ENCODE measurements around the gene ATP6V1B1.

GRCh38 chr2:70979626-70980025 lies 43.9 kb downstream of the ATP6V1B1 start:
- TF ChIP-seq, protein P1, sequence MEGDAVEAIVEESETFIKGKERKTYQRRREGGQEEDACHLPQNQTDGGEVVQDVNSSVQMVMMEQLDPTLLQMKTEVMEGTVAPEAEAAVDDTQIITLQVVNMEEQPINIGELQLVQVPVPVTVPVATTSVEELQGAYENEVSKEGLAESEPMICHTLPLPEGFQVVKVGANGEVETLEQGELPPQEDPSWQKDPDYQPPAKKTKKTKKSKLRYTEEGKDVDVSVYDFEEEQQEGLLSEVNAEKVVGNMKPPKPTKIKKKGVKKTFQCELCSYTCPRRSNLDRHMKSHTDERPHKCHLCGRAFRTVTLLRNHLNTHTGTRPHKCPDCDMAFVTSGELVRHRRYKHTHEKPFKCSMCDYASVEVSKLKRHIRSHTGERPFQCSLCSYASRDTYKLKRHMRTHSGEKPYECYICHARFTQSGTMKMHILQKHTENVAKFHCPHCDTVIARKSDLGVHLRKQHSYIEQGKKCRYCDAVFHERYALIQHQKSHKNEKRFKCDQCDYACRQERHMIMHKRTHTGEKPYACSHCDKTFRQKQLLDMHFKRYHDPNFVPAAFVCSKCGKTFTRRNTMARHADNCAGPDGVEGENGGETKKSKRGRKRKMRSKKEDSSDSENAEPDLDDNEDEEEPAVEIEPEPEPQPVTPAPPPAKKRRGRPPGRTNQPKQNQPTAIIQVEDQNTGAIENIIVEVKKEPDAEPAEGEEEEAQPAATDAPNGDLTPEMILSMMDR (IDR thresholded peaks at IDR 0.05), result no peak
- TF ChIP-seq POLR2AphosphoS5 (IDR thresholded peaks at IDR 0.05) (no peak), POLR2A (IDR thresholded peaks at IDR 0.05) (no peak)
